Stimulated activated CD4-positive, alpha-beta T cell treated with anti-CD3 and anti-CD28 coated beads, Interleukin-12 subunit alpha, Interleukin-12 subunit beta, amount 100 ng/mL, for 4 hours (primary cell): ENCODE measurements around the gene VPS4A.

Experiments used
- DNase-seq: peaks from one replicate; pipeline ENCODE4 v3.0.0-alpha.2; 2020

Gene VPS4A

GRCh38 chr16:69368866-69369265 lies 57.7 kb downstream of the VPS4A start:
- DNase-seq, result no peak

GRCh38 chr16:69371564-69371963 lies 60.4 kb downstream of the VPS4A start:
- DNase-seq, result no peak

GRCh38 chr16:69373019-69373418 lies 61.9 kb downstream of the VPS4A start:
- DNase-seq, result no peak
